Hematopoietic multipotent progenitor cell treated with erythropoietin and hydrocortisone succinate and interleukin-3 and kit ligand, for 4 days (in vitro differentiated cells): Measurements from ENCODE around the gene RAD51B.
A peak's percentile ranks its signal among the peaks of the same experiment; 100 is the strongest.

Source experiments
- DNase-seq: peaks from one replicate; pipeline ENCODE4 v3.0.0-alpha.2; 2015

RAD51B gene

DNA sequence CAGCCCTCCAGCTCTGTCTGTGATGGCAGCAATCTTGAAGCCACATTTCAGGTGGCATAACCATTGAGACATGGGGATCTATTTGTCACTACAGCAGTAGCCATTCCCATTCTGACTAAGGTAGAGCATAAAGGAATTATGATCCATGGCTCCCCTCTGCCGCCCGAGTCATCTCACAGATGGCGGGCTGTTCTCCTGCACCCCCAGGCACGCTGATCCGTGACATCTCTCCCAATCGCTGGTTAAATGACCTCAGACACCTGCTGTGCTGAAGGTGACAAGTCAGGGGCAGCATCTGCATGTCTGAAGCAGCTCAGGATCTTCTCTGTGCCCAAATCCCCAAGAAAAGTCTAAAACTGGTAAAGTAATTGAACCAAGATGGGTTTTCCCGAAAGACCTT, 849.0 kb downstream of the RAD51B start:
- no peak for DNase-seq

DNA sequence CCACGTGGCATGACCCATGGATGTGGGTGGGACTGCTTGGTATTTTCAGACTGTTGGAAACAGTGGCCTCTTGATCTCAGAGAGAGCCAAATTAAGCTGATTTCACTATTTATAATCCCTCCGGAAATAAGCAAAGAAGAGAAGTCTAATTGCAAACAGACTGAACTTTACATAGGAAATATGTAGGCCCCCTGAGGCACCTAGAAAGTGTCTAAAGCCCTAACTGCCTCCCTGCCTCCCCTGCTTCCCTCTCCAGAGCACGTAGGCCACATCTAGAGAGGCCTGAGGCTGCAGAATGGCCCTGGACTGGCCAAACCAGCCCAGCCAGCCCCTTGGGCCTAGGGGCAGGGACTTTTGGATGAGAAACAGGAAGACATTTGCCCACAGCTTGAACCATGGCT, 849.5 kb downstream of the RAD51B start:
- no peak for DNase-seq

DNA sequence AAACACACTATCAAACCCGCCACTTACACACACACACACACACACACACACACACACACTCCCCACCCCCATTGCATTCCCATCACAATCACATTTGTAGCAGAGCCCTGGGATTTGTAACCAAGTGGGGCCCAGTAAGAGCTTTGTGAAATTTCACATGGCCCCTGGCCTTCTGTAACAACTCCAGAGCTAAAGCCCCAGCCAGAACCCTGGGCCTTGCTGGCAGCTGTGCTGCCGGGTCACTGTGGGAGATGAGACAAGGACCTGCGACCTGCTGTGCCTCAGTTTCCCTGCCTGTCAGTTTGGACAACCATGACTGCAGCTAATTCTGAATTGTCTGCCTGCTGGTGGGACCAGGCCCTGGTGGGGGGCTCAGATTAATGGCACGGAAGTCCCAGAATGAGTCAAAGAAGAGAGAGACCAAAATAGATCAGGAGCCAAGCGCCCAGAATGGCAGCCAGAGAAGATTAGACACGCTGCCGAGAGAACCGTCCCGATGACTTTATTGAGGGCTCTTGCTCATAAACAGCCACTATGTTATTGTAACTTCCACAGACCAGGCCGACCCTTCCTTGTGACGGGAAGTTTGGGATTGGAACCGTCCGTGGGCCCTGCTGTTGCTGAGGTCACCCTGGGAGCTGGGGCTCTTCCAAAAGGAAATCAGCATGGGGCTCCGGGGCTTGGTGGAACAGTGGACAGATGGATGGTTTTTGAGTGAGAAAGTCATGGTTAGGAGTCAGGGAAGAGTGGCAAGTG, 850.2 kb downstream of the RAD51B start:
- no peak for DNase-seq

DNA sequence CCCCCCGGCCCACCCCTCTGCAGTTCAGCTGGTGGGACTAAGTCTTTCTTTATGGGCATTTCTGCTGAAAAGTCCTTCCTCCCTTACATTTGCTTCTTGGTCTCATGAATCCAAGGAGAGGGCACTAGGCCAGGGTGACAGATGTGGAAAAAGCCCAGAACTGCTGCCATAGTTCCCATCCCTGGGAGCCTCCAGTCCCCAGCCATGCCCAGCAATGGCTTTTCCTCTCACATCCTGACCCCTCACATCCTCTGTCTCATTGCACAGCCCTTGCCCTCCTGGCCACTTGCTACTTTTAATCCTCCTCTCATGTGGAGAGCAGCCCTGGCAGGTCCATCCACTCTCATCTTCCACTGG, 850.8 kb downstream of the RAD51B start:
- DNase-seq, result no peak

DNA sequence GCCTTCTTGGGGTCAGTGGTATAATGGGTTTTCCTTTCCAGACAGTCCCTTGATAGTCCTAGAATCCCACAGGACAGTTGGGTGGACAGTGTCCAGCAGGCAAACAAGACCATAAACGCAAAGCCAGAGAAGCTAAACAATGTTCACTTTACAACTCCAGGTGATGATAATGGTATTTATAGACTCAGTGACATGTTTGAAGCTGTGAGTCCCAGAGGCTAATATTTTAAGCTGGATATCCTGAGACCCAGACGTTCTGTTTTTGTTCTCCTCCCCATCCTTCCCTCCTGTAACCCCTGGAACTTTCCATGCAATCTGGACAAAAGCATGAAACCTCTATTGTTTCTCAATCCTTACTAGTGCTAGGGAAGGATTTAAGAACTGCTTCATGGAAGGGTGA, 852.3 kb downstream of the RAD51B start:
- no peak for DNase-seq

DNA sequence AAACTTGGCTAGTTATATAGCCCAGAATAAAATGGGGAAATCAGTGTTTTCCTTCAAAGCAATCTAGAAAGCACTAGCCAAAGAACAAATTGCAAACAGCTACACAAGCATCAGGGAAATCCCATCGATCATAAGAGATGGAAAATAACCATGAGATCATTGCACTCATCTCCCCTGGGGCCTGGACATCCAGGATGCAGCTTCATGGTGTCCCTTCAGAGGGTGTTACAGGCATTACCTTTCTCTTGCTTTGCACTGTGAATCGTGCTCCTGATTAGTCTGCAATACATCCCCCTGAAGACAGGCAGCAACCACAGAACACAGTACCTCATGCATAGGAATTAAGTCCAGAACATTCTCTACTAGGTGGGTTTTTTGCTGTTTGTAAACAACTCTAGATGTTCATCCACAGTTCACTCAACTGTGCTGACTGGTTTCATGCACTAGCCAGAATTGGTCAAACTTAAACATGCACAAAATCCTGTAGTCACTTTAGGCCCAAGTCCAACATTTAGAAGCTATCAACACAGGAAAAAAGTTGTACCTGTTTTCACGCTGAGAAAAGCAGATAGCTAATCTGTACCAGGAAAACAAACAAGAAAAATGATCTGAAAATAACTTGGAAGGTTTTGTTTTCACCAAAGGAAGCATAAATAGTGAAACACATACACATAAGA, 853.2 kb downstream of the RAD51B start:
- DNase-seq, result no peak

DNA sequence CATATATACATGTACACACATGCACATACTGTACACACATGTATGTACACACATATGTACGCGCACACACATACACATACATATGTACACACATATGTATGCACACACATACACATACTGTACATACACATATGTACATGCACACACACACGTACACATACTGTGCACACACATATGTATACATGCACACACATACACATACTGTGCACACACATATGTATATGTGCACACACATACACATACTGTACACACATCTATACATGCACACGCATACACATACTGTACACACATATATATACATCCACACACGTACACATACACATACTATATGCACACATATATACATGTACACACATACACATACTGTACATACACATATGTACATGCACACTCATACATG, 853.9 kb downstream of the RAD51B start:
- DNase-seq, result no peak

DNA sequence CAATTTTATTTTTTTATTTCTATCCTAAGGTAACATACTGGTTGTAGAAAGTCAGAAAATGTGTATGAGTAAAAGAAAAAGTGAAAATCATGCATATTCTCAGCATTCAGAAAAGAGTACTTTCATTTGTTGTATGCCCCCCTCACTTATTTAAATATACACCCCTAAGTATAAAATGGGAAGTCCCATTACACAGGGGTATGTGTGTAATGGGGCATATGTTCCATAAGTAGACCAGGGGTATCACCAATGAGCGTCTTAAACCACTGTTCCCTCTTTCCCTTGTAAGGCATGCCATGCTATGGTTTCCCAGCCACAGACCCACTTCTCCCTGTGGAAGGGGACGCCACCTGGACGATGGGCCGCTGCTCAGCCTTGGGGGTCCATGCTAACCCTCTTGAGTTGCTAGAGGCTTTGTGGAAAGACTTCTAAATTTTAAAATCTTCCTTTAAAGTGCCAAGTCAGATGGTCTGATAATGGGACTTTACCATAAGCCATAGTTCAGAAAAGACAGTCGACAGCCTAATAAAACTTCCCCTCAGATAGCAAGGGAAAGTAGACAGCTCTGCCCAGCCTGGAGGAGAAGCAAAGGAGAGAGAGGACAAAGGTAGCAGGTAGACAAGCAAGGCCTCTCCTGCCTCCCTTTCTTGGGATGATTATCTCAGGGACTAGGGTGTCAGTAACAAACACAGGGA, 855.1 kb downstream of the RAD51B start:
- DNase-seq, result no peak

DNA sequence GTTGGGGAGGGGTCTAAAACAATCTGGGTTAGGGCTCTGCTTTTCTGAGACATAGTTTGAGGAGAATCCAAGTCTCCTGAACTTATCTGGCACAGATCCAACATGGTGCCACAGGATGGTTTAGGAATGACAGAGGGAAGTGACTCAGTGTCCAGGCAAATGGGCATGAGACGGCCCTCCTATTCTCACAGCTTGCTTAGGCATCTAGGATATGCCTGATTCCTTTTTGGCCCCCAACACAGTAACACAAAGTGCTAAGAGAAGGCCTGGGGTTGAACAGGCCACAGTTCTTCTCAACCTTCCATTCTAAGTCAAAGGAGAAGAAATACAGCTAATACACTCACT, 855.6 kb downstream of the RAD51B start:
- no peak for DNase-seq

DNA sequence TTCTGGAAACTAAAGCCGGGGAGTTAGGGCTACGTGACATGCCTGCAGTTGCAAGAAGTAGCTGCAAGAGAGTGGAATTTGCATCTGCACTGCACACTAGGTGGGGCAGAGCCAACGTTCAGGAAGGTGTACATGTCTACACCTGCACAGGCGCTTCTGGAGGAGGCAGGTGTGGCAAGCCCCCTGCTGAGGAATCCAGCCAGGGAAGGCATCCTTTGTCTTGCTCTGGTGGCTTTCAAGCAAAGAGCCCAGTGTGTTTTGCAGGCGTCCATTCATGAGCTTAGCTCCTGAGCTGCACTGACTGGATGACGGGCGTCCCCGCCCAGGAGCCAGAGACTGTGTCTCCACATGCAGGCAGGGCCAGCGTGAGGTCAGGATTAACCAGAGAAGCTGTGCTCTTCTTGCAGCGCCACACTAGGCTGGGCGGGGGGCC, 856.9 kb downstream of the RAD51B start:
- no peak for DNase-seq

DNA sequence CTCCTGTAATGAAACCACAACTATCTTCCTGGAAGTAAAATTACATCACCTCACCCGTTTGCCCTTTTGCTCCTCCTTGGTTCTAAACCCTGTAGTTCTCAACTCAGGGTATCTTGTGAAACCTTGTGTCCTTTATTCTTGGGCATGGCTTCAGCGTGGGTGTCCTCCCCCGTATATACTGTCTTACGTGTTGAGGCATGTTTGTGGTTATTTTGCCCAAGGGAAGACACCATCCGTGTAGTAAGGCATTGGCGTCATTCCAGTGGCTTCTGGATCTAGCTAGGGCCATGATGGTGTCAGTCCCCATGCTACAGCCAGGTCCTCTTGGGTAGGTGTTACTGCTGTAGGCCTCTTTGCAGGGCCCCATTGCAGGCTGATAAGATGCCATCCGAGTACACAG, 857.9 kb downstream of the RAD51B start:
- DNase-seq, result no peak

DNA sequence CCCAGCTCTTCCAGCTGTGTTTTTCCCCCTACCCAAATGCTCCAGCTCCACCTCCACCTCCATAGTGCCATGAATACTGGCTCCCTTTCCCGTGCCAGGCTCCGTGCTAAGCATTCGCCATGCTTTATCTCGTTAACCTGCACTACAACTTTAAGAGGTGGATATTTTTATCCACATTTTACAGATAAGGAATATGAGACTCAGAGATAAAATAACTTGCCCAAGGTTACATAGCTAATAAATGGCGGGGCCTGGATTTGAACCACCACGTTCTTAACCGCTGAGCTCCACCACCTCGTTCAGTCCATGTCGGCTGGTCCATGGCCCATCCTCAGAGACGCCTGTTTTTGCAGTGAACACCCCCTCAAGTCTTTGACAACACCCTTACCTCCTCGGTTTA, 858.3 kb downstream of the RAD51B start:
- DNase-seq, result no peak

DNA sequence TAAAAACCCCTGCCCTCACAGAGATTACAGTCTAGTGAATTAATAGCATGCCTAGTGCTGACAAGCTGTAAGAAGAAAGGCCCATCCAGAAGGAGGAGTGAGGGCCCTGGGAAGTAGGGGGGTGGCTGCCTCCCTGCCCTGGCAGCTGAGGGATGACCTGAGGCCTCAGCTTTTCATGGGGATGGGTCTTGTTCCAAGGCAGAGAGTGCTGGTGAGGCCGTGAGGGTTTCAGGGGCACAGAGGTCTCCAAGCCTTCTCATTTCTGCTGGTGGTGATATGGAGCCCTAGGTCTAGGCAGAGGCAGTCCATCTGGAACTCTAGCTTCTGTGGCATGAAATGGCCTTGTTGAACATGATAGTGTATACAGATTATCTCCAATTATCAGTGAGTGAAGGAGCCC, 858.9 kb downstream of the RAD51B start:
- DNase-seq, result no peak

DNA sequence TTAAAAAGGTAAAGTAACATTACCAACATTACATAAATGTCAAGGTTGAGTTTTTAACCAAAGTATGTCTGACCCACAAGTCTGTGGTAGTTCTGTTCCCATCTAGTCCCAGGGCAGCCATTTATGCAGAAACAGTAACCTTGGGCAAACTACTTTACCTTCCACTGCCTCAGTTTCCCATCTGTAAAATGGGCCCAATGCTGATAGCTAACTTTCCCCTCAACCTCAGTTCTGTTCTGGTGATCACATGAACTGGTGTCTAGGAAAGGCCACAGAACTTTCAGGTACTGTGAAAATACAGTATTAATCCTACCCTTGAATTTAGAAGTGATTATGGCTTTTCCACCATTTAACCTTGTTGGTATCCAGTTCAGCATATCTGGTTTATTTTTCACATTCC, 859.7 kb downstream of the RAD51B start:
- no peak for DNase-seq

DNA sequence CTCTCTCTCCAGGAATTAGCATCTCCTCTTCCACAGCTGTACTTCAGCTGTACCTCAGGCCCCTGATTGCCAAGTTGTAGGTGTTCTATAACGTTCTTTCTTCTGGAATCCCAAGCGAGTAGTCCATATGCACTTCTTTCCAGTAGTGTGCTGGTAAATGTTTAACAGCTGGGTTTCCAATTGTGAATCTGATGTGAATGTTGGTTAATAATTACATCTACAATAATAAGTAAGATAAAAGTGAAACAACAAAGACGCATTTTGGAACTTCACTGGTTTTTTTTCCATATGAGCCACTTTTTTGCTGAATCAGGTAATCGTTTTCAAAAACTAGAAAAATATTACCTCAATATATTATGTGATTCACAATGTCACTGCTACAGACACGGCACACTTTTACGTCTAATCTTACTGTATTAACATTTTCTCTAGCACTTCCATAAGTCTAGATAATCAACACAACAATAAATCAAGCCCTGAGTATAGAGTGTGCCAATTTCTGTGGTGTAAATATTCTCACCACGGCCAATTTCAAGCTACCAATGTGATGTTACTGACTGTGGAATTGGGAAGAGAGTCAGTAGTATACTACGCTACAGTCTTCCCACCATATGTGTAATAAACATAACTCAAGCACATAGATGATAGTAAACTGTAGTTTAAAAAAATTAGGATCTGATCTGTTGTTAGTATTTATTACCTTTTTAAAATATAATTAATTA, 860.3 kb downstream of the RAD51B start:
- DNase-seq, result no peak

DNA sequence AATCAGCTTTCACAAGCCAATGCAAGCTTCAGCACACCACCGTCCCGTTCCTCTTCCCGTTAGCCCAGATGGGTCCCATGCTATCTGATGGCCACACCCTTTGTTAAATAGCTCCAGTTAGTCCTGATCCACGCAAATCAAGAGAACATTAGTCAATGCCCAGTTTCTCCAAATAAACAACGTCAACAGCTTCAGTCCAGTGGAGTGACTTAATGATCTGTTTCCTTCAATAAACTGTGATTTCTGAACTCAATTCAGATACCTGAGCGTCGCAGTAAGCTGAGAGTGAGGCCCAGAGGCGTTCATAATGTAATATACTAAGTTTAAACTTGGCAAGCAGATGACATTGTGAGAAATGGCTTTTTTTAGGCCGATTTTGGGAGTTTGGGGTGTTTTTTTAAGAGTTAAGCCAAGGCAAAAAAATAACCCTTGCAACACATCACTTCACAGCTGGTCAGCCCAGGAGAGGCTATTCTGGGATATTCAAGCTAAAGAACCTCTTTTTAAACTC, 861.0 kb downstream of the RAD51B start:
- DNase-seq, result no peak

DNA sequence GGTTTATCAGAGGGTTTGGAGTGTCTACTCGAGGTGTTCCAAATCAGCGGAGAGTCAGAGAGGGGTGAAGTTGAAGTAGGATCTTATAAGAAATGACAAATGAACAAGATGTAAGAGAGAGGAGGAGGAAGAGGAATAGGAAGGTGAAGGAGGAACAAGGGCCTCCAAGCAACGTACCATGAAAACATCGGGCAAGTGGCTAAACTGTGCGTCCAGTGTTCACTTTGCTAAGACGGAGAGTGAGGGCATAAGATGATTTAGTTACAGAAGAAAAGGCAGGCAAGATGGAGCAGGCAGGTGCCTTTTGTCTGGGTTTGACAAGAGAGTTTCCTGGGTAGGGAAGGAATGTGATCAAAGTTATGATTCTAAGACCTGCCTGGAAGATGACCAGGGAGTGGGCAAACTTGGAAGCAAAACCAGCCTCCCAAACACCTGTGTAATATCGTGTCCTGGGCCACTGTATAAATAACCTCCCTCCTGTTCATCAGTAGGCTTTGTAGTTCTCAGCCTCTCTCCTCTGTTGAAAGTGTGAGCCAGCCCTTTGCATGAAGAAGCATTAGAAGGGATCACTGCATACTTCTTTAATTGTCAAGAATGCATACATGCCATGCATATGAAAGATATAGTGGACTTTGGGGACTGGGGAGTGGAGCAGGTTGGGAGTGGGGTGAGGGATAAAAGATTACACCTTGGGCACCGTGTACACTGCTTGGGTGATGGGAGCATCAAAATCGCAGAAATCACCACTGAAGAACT, 861.9 kb downstream of the RAD51B start:
- no peak for DNase-seq

DNA sequence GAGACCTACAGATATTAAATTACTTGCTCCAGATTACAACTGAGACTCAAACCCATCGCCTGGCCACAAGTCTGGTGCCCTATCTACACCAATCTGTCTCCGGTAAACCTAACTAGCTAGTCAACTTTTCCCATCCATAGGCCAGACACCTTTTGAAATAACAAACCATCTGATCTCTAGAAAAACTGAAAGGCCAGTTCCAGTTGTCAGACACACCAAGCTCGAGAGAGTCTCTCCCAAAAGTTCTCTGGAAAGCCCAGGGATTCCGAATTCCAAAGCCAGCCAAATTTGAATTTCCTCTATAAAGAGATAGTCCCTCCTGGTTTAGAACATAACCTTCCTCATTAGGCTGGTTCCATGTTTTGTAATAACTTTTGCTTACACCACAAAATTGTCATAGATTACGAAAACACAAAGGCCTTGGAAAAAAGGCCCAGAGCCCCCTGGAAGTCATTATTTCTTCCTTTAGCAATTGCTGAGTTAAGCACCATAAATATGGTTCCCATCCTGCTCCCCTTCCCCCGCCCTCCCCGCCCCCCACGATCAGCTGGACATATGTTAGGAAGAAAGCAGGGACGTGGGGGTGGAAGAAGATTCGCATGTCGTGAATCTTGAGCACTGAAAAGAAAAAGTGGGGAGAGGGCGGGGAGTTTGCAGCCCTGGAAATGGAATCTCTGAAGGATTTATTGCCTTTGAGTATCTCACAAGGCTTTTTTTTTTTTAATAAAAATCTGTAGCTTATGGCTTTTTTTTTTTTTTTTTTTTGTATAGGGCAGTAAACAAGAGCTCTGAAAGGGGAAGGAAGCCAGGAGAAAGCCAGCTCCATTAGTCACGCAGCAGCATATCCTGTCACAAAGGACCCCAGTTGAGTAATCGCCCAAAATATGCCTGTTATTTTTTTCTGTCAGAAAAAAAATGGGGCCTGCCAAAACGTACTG, 862.9 kb downstream of the RAD51B start:
- DNase-seq, result peak; percentile 93

DNA sequence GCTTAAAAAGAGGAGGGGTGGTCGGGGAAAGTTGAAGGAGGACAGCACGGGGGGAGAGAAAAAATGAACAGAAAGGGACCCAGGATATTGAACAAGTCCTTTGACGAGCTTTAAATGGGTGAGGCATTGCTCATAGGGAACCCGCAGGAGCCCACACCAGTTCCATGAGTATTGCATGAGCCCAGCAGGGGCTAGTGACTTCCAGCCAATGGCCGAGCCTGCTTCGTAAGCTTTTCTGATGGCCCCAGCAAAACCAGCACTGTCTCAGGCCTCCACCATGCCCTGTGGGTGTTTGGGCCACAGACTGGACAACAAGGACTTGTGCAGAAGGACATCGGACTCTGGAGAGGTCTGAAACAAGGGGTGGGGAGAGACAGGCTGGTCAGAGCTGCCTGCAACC, 863.7 kb downstream of the RAD51B start:
- no peak for DNase-seq

DNA sequence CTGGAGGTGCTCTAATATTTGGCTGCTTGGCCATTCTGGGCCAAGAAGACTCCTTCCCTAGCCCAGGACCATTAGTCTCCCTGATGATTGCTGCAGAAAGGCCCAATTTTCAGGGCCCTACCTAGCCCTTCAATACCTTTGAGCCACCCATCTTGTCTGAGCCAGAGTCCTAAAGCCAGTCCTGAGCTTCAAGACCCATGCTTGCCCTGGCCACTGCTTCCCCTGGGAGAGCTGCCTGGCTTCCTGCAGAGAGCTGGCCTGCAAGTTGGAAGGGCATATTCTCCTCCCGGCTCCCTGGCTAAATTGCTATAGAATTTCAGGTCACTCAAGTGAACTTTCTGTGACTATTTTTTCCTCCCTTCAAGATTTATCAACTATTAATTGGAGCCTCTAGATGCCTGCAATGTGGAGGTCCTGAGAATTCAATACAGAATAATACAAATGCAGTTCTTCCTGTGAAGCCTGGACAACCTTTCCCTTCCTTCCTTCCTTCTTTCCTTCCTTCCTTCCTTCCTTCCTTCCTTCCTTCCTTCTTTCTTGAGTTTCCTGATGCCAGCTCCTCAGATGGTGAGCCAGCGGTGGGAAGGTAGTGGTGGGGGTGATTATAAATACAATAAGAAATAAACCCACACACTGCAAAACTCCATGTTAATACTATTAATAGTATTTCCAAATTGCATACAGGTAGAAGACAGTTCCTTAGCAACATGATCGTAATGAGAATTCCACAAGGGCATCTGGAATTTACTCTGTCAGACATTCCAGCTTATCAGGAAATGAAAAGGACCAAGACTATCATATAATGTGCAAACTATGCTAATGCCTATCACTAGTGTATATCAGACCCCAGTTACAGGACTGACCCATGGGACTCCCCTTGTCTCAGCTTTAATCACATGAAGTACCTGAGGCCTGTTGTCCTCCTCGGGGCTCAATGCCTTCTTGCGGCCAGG, 865.2 kb downstream of the RAD51B start:
- DNase-seq, result no peak
